Measurements from ENCODE around the gene MOSMO. TPM values are rescaled to one million over a fixed set of nuclear protein-coding genes. Genes with fewer than 3 reads are reported as not detected.

Gene MOSMO
- total RNA-seq, 1 experiment from 2014 or later: 27.6 TPM

GRCh38 chr16:22081050-22081449, 73.1 kb downstream of the MOSMO start:
- Histone ChIP-seq H3K27me3 (ENCODE audit: insufficient read depth, low read length) (no peaks in the 10 kb centered on the region), H3K9ac (ENCODE audit: low read length) (no peak overlapping the region), H3K4me3 (replicated peaks in 1 of 2; ENCODE audit: low read depth in 1 of 2, low read length in 2 of 2) (no peak overlapping the region), H3K4me2 (ENCODE audit: low read length) (no peak overlapping the region), H4K20me1 (ENCODE audit: insufficient read depth) (no peaks in the 10 kb centered on the region), H3K79me2 (ENCODE audit: insufficient read depth, low read length) (no peaks in the 10 kb centered on the region), H3K9me3 (ENCODE audit: control insufficient read depth in 1 of 2, insufficient read depth in 1 of 2, low read depth in 1 of 2, low read length in 2 of 2) (no peaks in the 10 kb centered on the region), H3K36me3 (ENCODE audit: control insufficient read depth in 1 of 2, insufficient read depth in 2 of 2, low read length in 2 of 2) (peaks cover 3 to 8% of the 10 kb centered on the region in 2 experiments; a peak in 3 of 4 replicates), H2AFZ (ENCODE audit: low read depth, low read length, poor library complexity, severe bottlenecking) (no peak overlapping the region), H3K27ac (ENCODE audit: low read depth, low read length) (no peak overlapping the region), H3K9me2 (ENCODE audit: insufficient read depth) (no peaks in the 10 kb centered on the region), H3K4me1 (ENCODE audit: control insufficient read depth in 1 of 2, insufficient read depth in 2 of 2, low read length in 2 of 2) (no peaks in the 10 kb centered on the region; a peak in 1 of 4 replicates)
- ChIA-PET RAD21 (ENCODE audit: low non-redundant PET in 1 of 2, low total read pairs in 2 of 2, uncharacterized antibody in 2 of 2, unreplicated experiment in 2 of 2) (no interaction called here), POLR2A (no interaction called here), CTCF (no interaction called here)
- BruUV-seq (replicated peaks): no TSS peak
- DNase-seq (ENCODE audit: low read depth, low spot score): no peak
- intact Hi-C loops (cut with micrococcal nuclease): no loop called here
- no peak for ATAC-seq
- TF ChIP-seq POLR2A (IDR thresholded peaks at IDR 0.05; ENCODE audit: borderline replicate concordance, extremely low read depth, insufficient read depth, insufficient read length): no peak
- no peak for TF ChIP-seq EGR1 (IDR thresholded peaks at IDR 0.05; ENCODE audit: low read depth)
- TF ChIP-seq SIN3A (IDR thresholded peaks at IDR 0.05; ENCODE audit: low read depth): no peak
- TF ChIP-seq ZBTB33 (IDR thresholded peaks at IDR 0.05; ENCODE audit: extremely low read depth, insufficient replicate concordance, low read length): no peak
- no peak for TF ChIP-seq EZH2 (IDR thresholded peaks at IDR 0.05)
- no peak for TF ChIP-seq SRF (IDR thresholded peaks at IDR 0.05; ENCODE audit: low read depth)
- no peak for TF ChIP-seq CEBPB (IDR thresholded peaks at IDR 0.05; ENCODE audit: low read depth)
- TF ChIP-seq POLR2AphosphoS5 (IDR thresholded peaks at IDR 0.05; ENCODE audit: low read depth, low read length): no peak

- no TSS peak for BruUV-seq (replicated peaks)
- H3K9me2 ChIP-seq (ENCODE audit: insufficient read depth): no peaks in the 10 kb centered on the region
- H4K20me1 ChIP-seq (ENCODE audit: insufficient read depth): no peaks in the 10 kb centered on the region
- no peaks in the 10 kb centered on the region for H3K9me3 ChIP-seq (ENCODE audit: control insufficient read depth in 1 of 2, insufficient read depth in 1 of 2, low read depth in 1 of 2, low read length in 2 of 2)
- ChIA-PET CTCF (no interaction called here), RAD21 (ENCODE audit: low non-redundant PET in 1 of 2, low total read pairs in 2 of 2, uncharacterized antibody in 2 of 2, unreplicated experiment in 2 of 2) (no interaction called here), POLR2A (no interaction called here)
- no peak overlapping the region for H3K4me2 ChIP-seq (ENCODE audit: low read length)
- no peaks in the 10 kb centered on the region for H3K27me3 ChIP-seq (ENCODE audit: insufficient read depth, low read length)
- no peak for ATAC-seq
- intact Hi-C loops (cut with micrococcal nuclease): no loop called here
- H2AFZ ChIP-seq (ENCODE audit: low read depth, low read length, poor library complexity, severe bottlenecking): no peak overlapping the region
- DNase-seq (ENCODE audit: low read depth, low spot score): no peak
- H3K4me1 ChIP-seq (ENCODE audit: control insufficient read depth in 1 of 2, insufficient read depth in 2 of 2, low read length in 2 of 2): no peaks in the 10 kb centered on the region
- H3K4me3 ChIP-seq (replicated peaks in 1 of 2; ENCODE audit: low read depth in 1 of 2, low read length in 2 of 2): no peak overlapping the region
- H3K9ac ChIP-seq (ENCODE audit: low read length): no peak overlapping the region
- peaks cover 0 to 2% of the 10 kb centered on the region in 2 experiments; a peak in 2 of 4 replicates for H3K36me3 ChIP-seq (ENCODE audit: control insufficient read depth in 1 of 2, insufficient read depth in 2 of 2, low read length in 2 of 2)
- no peak overlapping the region for H3K27ac ChIP-seq (ENCODE audit: low read depth, low read length)
- H3K79me2 ChIP-seq (ENCODE audit: insufficient read depth, low read length): no peaks in the 10 kb centered on the region
- TF ChIP-seq SP1 (IDR thresholded peaks at IDR 0.05; ENCODE audit: low read depth) (no peak), YY1 (IDR thresholded peaks at IDR 0.05; ENCODE audit: extremely low read depth, insufficient replicate concordance, low read depth, low read length) (no peak), JUND (IDR thresholded peaks at IDR 0.05) (no peak), EZH2phosphoT487 (IDR thresholded peaks at IDR 0.05; ENCODE audit: borderline replicate concordance) (no peak), MAX (IDR thresholded peaks at IDR 0.05) (no peak), ZNF274 (IDR thresholded peaks at IDR 0.05; ENCODE audit: low read depth, low read length) (no peak), SRF (IDR thresholded peaks at IDR 0.05; ENCODE audit: low read depth) (no peak), CTCF (IDR thresholded peaks at IDR 0.05 in 2 of 3, conservative IDR thresholded peaks at IDR 0.05 in 1 of 3; ENCODE audit: borderline replicate concordance in 1 of 3, insufficient read depth in 1 of 3, low read depth in 2 of 3, low read length in 2 of 3) (no peak), TCF7L2 (IDR thresholded peaks at IDR 0.05; ENCODE audit: borderline replicate concordance, extremely low read depth, insufficient read depth, insufficient read length) (no peak), ZFX (IDR thresholded peaks at IDR 0.05) (no peak), POLR2AphosphoS5 (IDR thresholded peaks at IDR 0.05; ENCODE audit: low read depth, low read length) (no peak)
Measured at GRCh38 chr16:22086440-22086839, 78.5 kb downstream of the MOSMO start.
